Lower leg skin (tissue), 3 donors: ENCODE results near the gene FTCDNL1.

ENCODE experiments used
- CTCF ChIP-seq, 3 donors: fragments of 450-650 bp; IDR thresholded peaks; one replicate each; pipeline ENCODE4 v1.5.1; 2016; ENCODE audit warnings: antibody characterized with exemption in 3 of 3, mild to moderate bottlenecking in 3 of 3, moderate library complexity in 2 of 3
- POLR2A ChIP-seq, 2 donors: fragments of 450-650 bp; IDR thresholded peaks; one replicate each; pipeline ENCODE4 v1.6.1; 2016 to 2017; ENCODE audit warnings: antibody characterized with exemption in 2 of 2, mild to moderate bottlenecking in 1 of 2, moderate library complexity in 1 of 2

DNA sequence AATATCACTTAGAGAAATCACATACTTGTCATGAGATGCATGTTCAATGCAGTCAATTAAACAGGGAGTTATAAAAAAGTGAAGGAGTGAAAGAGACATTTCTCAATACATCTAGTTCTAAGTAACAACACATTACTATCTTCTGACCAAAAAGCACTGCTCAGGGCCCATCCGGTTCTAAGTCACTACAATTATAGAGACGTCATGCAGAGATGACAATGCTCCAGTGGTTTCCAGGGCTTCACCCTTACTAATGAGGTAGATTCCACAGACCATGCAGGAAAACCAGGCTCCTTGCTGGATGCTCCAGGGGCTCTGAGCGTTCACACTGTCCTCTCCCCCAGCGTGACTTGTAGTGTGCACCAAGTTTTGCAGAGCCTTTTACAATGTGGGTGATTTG, 88.0 kb downstream of the FTCDNL1 start:
- TF ChIP-seq POLR2A (IDR thresholded peaks at IDR 0.05) (no peak), CTCF (IDR thresholded peaks at IDR 0.05) (no peak)
